Measurements from ENCODE around the gene PCGF3.
"Not testable (repeated sequence)": the region's sequence is repeated elsewhere in the genome, so short reads cannot be mapped to it uniquely, and the experiment has no call there.

Gene PCGF3

GRCh38 chr4:668219-668618, 37.4 kb upstream of the PCGF3 start:
- not testable (repeated sequence) for DNase-seq (ENCODE audit: low spot score)

- DNase-seq (ENCODE audit: low spot score): not testable (repeated sequence)
Observed at GRCh38 chr4:669806-670559, 35.6 kb upstream of the PCGF3 start.

- DNase-seq (ENCODE audit: low spot score): no peak
Observed at GRCh38 chr4:671769-672168, 33.9 kb upstream of the PCGF3 start.

GRCh38 chr4:673349-674091, 32.1 kb upstream of the PCGF3 start:
- DNase-seq (ENCODE audit: low spot score): peak; percentile 12

- peak; percentile 97 for DNase-seq (ENCODE audit: low spot score)
Observed at GRCh38 chr4:674172-675035, 31.2 kb upstream of the PCGF3 start, which contains the start of the genes ATP5ME and MYL5. TSS of gene ATP5ME (minus strand) at chr4:674276. CDS start at chr4:674247, 29 bp downstream. TSS of gene MYL5 (plus strand) at chr4:674542. CDS start at chr4:678027, 3,485 bp downstream.

GRCh38 chr4:675036-675882, 30.4 kb upstream of the PCGF3 start:
- DNase-seq (ENCODE audit: low spot score): no peak

GRCh38 chr4:675980-676870, 29.4 kb upstream of the PCGF3 start:
- DNase-seq (ENCODE audit: low spot score): no peak

- DNase-seq (ENCODE audit: low spot score): no peak
Observed at GRCh38 chr4:676871-677235, 28.8 kb upstream of the PCGF3 start.

- DNase-seq (ENCODE audit: low spot score): no peak
Observed at GRCh38 chr4:677431-678293, 28.0 kb upstream of the PCGF3 start.

GRCh38 chr4:678331-679103, 27.1 kb upstream of the PCGF3 start:
- DNase-seq (ENCODE audit: low spot score): no peak

GRCh38 chr4:679104-679481, 26.5 kb upstream of the PCGF3 start:
- DNase-seq (ENCODE audit: low spot score): no peak

- no peak for DNase-seq (ENCODE audit: low spot score)
Observed at GRCh38 chr4:679629-680028, 26.0 kb upstream of the PCGF3 start.

- no peak for DNase-seq (ENCODE audit: low spot score)
Observed at GRCh38 chr4:680091-680490, 25.5 kb upstream of the PCGF3 start.

- DNase-seq (ENCODE audit: low spot score): no peak
Observed at GRCh38 chr4:680551-680927, 25.1 kb upstream of the PCGF3 start.

- DNase-seq (ENCODE audit: low spot score): no peak
Observed at GRCh38 chr4:680928-681645, 24.5 kb upstream of the PCGF3 start.

- DNase-seq (ENCODE audit: low spot score): no peak
Observed at GRCh38 chr4:681736-682451, 23.7 kb upstream of the PCGF3 start.

GRCh38 chr4:682490-683172, 23.0 kb upstream of the PCGF3 start:
- DNase-seq (ENCODE audit: low spot score): no peak

All from hematopoietic multipotent progenitor cell treated with erythropoietin and hydrocortisone succinate and interleukin-3 and kit ligand, for 15 days (in vitro differentiated cells).